Calu3 (cell line): ENCODE results near the gene RNF31. TPM values are rescaled to one million over a fixed set of nuclear protein-coding genes. Genes with fewer than 3 reads are reported as not detected.

Experiments
- BruUV-seq: library from RNA; stranded (reverse); fragments of 400-500 nt; replicated peaks from 2 replicates; lab custom pipeline; 2021; lab: Mats Ljungman, UMichigan
- CTCF ChIA-PET: fragments of 300-600 bp; sonication (Branson Sonifier 250); formaldehyde crosslinking; loops from one replicate; lab custom pipeline; 2022; ENCODE audit warnings: antibody characterized with exemption; lab: Charles Lee
- DNase-seq: peaks from one replicate; pipeline ENCODE4 v3.0.0; 2022
- H3K27ac Mint-ChIP-seq: one replicate; pipeline ENCODE4 v1.8.0; 2022; ENCODE audit warnings: mixed read lengths; ENCODE audit not compliant: unreplicated experiment
- H3K27me3 Mint-ChIP-seq: one replicate; pipeline ENCODE4 v1.8.0; 2022; ENCODE audit warnings: mixed read lengths; ENCODE audit not compliant: unreplicated experiment
- H3K36me3 Mint-ChIP-seq: one replicate; pipeline ENCODE4 v1.8.0; 2022; ENCODE audit warnings: mild to moderate bottlenecking, moderate library complexity, mixed read lengths; ENCODE audit not compliant: insufficient read depth, unreplicated experiment
- H3K4me1 Mint-ChIP-seq: one replicate; pipeline ENCODE4 v1.8.0; 2022; ENCODE audit warnings: mild to moderate bottlenecking, low read depth, mixed read lengths; ENCODE audit not compliant: unreplicated experiment
- H3K4me3 Mint-ChIP-seq: one replicate; pipeline ENCODE4 v1.8.0; 2022; ENCODE audit warnings: mild to moderate bottlenecking, low read depth, moderate library complexity, mixed read lengths; ENCODE audit not compliant: unreplicated experiment
- H3K9me3 Mint-ChIP-seq: one replicate; pipeline ENCODE4 v1.8.0; 2022; ENCODE audit warnings: low read depth, mixed read lengths; ENCODE audit not compliant: unreplicated experiment
- intact Hi-C: fragments of 100-400 bp; cut with micrococcal nuclease; formaldehyde crosslinking; loops from one replicate; pipeline ENCODE4 v1.10.0; 2022; ENCODE audit not compliant: unreplicated experiment
- total RNA-seq: library from RNA; stranded (reverse); gene quantifications from 2 replicates; pipeline ENCODE4 v1.2.3, GENCODE V29; 2022
- TF ChIP-seq, protein P1 (sequence below): fragments of 200-600 bp; IDR thresholded peaks from one replicate; pipeline ENCODE4 v1.8.0; 2022; ENCODE audit warnings: antibody characterized with exemption; ENCODE audit not compliant: unreplicated experiment

RNF31 gene
- total RNA-seq, 1 experiment from 2014 or later = 103 TPM

DNA sequence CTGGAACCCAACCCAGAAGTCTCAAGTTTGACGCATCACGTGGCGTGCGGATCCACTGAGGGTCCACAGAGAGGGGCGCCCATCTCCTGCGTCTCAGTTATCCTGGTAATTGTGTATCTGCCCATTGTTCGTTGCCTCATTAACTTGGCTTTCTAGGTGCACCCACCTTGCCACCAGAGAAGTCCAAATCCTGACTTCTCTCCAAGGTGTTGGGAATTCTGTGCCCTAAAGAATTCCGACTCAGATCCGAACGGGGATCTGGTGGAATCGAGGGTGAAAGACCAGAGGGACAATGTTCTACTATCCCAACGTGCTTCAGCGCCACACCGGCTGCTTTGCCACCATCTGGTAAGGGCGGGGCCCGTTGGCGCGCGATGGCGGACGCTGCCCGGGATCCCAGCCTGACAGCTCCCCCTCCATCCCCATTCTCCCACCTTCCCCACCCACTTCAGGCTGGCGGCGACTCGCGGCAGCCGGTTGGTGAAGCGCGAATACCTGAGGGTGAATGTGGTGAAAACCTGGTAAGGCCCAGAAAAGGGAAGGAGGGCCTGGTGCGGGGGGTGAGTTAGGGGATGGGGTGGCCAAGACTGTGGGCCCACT is 25.1 kb downstream of the RNF31 start:
- intact Hi-C loops = no loop called here
- H3K36me3 Mint-ChIP-seq = peaks cover 40% of the 10 kb centered on the region
- no peaks in the 10 kb centered on the region for H3K4me1 Mint-ChIP-seq
- CTCF ChIA-PET = no interaction called here
- H3K4me3 Mint-ChIP-seq = no peak overlapping the region
- no peak for DNase-seq
- TF ChIP-seq, protein P1, sequence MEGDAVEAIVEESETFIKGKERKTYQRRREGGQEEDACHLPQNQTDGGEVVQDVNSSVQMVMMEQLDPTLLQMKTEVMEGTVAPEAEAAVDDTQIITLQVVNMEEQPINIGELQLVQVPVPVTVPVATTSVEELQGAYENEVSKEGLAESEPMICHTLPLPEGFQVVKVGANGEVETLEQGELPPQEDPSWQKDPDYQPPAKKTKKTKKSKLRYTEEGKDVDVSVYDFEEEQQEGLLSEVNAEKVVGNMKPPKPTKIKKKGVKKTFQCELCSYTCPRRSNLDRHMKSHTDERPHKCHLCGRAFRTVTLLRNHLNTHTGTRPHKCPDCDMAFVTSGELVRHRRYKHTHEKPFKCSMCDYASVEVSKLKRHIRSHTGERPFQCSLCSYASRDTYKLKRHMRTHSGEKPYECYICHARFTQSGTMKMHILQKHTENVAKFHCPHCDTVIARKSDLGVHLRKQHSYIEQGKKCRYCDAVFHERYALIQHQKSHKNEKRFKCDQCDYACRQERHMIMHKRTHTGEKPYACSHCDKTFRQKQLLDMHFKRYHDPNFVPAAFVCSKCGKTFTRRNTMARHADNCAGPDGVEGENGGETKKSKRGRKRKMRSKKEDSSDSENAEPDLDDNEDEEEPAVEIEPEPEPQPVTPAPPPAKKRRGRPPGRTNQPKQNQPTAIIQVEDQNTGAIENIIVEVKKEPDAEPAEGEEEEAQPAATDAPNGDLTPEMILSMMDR = no peak
- no peak overlapping the region for H3K27ac Mint-ChIP-seq
- H3K27me3 Mint-ChIP-seq = no peaks in the 10 kb centered on the region
- BruUV-seq = no TSS peak
- H3K9me3 Mint-ChIP-seq = no peaks in the 10 kb centered on the region

DNA sequence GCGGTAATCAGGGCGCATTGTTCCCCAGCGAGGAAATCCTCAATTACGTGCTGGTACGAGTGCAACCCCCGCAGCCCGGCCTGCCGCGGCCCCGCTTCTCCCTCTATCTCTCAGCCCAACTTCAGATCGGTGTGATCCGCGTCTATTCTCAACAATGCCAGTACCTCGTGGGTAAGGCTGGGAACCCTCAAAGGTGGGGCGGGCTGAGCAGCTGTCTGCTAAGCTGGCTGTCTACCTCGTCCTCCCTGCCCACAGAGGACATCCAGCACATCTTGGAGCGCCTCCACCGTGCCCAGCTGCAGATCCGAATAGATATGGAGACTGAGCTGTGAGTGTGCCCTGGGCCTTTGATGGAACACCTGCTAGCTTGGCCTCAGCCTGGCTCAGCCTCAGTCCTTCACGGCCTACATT is 25.6 kb downstream of the RNF31 start:
- Mint-ChIP-seq H3K4me1 (no peaks in the 10 kb centered on the region), H3K36me3 (peaks cover 40% of the 10 kb centered on the region), H3K27ac (peak overlapping the region; percentile 24), H3K9me3 (no peaks in the 10 kb centered on the region), H3K4me3 (no peak overlapping the region), H3K27me3 (no peaks in the 10 kb centered on the region)
- no TSS peak for BruUV-seq
- CTCF ChIA-PET = no interaction called here
- intact Hi-C loops = no loop called here
- TF ChIP-seq, protein P1 = no peak
- DNase-seq = no peak

- no peak overlapping the region for H3K27ac Mint-ChIP-seq
These were observed 29.3 kb downstream of the RNF31 start for GRCh38 chr14:24176599-24176998.

DNA sequence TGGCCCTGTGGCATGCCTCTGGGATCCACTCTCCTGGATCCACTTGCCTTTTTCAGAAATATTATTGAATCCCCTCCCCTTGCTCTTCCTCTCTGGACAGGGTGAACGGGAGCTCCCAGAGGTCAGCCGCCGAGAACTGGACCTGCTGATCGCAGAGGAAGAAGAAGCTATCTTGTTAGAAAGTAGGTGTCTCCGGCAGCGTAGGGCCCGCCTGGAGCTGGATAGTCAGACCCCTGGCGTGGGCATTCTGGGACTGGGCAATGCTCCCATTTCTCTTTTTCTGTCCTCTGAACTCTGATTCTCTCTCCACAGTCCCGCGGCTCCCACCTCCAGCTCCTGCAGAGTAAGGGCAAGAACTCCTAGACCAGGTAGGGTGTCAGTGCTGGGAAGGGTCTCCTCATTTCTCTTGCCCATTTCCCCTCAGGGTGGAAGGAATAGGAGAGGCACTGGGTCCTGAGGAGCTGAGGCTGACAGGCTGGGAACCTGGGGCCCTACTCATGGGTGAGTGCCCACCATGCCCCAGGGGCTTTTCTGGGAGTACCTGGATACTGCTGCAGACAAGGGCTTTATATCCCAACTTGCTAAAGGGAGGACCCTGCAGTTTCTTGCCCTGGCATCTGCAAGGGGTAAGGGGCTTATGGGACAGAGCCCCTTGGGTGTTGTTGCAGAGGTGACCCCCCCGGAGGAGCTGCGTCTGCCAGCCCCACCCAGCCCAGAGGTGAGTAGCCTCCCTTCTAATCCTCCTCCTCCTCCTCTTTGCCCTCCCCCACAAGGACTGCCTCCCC is 29.9 kb downstream of the RNF31 start:
- Mint-ChIP-seq H3K27ac (no peak overlapping the region), H3K27me3 (no peaks in the 10 kb centered on the region), H3K9me3 (no peaks in the 10 kb centered on the region), H3K36me3 (peaks cover 63% of the 10 kb centered on the region), H3K4me1 (no peaks in the 10 kb centered on the region), H3K4me3 (no peak overlapping the region)
- CTCF ChIA-PET = no interaction called here
- no peak for DNase-seq
- intact Hi-C loops = no loop called here
- TF ChIP-seq, protein P1 = no peak
- BruUV-seq = no TSS peak

More at GRCh38 chr14:24176599-24176998, 29.3 kb downstream of the RNF31 start:
- TF ChIP-seq, protein P1 = no peak
- H3K9me3 Mint-ChIP-seq = no peaks in the 10 kb centered on the region
- H3K27me3 Mint-ChIP-seq = no peaks in the 10 kb centered on the region
- H3K4me1 Mint-ChIP-seq = no peaks in the 10 kb centered on the region
- intact Hi-C loops = no loop called here
- CTCF ChIA-PET = no interaction called here
- DNase-seq = no peak
- H3K4me3 Mint-ChIP-seq = no peak overlapping the region
- no TSS peak for BruUV-seq
- peaks cover 66% of the 10 kb centered on the region for H3K36me3 Mint-ChIP-seq
